GM10847 (cell line): Measurements from ENCODE around the gene WWP2.

Experiments
- POLR2A ChIP-seq: IDR thresholded peaks from 2 replicates; pipeline ENCODE4 v1.6.1; 2011; ENCODE audit not compliant: insufficient read length; ENCODE audit errors: extremely low read depth

WWP2 gene

DNA sequence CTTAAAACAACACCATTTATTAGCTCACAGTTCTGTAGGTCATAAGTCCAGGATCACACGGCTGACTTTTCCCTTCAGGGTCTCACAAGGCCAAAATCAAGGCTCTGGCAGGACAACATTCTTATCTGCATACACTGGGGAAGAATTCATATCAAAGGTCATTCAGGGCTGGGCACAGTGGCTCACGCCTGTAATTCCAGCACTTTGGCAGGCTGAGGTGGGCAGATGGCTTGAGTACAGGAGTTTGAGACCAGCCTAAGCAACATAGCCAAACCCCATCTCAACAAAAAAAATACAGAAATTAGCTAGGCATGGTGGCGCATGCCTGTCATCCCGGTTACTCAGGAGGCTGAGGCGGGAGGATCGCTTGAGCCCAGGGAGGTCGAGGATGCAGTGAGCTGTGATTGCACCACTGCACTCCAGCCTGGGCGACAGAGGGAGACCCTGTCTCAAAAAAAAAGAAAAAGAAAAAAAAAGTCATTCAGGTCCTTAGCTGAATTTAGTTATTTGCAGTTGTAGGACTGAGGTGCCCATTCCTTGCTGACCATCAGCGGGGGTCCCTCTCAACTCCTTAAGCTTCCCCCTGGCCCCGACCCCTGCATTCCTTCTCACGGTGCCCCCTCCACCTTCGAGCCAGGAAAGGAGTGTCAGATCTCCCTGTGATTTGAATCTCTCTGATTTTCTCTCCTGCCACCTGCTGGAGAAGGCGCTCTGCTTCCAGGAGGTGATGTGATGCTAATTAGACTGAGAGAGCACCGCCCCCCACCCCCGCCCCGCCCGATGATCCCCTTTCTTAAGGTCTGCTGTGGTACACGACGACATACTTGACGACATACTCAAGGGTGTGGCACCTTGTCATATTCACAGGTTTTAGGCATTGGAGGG is 97.2 kb downstream of the WWP2 start:
- no peak for TF ChIP-seq POLR2A

DNA sequence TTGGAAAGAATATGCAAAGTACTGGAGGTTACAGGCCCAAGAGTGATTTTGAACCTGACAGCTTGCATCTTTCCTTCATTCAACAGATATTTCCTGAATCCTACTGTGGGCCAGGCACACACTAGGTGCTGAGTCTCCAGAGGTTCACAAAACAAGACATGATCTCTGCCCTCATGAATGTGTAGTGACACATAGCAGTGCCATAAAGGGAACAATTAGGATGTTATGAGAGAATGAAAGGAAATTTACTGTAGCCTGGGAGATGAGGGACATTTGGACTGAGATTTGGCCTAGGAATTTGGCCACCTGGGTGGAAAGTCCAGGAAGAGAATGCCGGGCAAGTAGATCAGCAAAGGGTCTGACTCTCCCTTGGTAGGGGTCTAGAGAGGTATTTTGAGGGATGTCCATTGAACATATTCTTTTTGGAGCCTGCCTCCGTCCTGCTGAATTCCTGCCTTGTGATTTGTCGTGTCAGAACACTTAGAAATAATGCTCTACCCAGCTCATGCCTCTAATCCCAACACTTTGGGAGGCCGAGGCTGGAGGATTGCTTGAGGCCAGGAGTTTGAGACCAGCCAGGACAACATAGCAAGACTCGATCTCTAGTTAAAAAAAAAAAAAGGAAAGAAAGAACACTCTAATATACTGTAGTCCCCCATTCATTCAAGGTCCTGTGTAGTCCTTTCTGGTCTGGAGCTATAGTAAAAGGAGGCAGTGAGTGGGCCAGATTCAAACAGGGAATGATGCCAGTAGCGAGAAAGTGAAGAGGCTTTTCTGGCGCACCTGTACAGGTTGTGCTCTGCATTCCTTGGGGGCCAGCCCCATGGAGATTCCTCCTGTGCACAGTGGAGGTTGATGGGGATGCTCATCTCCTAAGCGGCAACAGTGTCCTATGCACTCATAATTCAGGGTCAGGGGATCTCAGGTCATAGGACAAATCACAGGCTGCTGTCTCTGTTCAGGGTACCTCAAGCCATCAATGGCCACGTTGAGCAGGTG is 98.4 kb downstream of the WWP2 start:
- no peak for TF ChIP-seq POLR2A

DNA sequence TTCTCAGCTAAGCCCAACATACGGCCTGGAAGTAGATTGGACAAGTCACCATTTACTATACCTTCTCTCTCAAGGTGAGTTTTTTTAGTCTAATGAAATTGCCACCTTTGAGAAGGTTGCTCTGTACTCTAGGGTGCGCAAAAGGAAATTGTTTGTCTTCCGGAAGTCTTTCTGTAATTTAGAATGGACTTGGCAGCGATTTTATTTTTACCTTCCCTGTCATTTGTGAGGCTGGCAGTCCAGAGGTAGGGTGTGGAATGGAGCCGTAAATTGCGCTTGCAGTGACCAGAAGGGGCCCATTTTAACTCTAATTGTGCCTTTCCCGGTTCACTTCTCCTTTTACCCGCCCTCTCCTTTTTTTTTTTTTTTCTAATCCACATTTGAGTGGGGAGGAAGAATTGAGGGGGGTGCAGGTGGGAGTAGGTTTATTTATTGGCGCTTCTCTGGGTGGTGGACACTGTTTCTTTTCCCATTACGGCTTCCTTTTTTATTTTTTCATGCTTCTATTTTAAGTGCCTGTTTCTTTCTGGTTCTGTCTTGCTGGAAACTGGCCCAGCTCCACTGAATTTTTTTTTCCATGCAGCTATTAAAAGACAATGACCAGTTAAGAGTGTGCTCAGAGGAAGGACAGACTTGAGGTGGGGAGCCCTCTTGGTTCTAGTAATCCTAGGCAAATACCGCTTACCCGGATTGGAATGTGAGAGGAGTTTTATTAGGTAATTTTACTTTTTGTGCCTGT is 99.3 kb downstream of the WWP2 start:
- no peak for TF ChIP-seq POLR2A

DNA sequence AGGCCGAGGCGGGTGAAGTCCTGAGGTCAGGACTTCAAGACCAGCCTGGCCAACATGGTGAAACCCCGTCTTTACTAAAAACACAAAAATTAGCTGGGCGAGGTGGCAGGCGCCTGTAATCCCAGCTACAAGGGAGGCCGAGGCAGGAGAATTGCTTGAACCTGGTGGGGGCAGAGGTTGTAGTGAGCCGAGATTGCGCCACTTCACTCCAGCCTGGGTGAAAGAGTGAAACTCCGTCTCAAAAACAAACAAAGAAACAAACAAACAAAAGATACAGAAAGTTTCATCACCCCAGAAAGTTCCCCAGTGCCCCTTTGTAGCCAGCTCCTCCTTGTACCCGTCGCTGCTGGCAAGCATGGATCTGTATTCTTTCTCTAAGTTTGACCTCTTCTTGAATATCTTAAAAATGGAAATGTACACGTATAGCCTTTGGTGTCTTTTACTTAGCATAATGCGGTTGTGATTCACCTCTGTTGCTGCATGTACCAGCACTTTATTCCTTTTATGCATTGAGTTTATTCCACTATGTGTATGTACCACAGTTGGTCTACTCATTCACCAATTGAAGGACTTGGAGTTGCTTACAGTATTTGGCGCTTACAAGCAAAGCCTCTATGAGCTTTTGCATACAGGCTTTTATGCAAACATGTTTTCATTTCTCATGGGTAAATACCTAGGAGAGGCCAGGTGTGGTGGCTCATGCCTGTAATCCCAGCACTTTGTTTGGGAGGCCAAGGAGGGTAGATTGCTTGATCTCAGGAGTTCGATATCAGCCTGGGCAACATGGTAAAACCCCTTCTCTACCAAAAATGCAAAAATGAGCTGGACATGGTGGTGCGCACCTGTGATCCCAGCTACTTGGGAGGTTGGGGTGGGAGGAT is 101.5 kb downstream of the WWP2 start:
- TF ChIP-seq POLR2A, result no peak

DNA sequence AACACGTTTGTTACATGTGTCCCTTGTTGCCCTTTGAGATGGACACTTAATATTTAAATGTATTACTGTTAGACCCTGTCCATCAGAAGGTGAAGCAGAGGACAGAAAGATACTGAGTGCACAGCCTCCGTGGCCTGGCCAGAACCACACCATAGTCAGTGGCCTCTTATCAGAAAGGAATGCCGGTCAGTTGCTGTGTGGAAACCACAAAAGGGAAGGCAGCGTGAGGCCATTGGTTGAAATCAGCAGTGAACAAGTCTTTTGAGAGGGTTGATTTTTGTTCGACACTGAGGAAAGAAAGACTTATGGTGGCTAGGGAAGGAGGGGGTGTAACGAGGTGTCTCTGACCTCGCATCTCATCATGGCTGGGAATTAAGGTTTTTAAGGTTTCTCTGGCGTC is 103.6 kb downstream of the WWP2 start:
- TF ChIP-seq POLR2A, result no peak

DNA sequence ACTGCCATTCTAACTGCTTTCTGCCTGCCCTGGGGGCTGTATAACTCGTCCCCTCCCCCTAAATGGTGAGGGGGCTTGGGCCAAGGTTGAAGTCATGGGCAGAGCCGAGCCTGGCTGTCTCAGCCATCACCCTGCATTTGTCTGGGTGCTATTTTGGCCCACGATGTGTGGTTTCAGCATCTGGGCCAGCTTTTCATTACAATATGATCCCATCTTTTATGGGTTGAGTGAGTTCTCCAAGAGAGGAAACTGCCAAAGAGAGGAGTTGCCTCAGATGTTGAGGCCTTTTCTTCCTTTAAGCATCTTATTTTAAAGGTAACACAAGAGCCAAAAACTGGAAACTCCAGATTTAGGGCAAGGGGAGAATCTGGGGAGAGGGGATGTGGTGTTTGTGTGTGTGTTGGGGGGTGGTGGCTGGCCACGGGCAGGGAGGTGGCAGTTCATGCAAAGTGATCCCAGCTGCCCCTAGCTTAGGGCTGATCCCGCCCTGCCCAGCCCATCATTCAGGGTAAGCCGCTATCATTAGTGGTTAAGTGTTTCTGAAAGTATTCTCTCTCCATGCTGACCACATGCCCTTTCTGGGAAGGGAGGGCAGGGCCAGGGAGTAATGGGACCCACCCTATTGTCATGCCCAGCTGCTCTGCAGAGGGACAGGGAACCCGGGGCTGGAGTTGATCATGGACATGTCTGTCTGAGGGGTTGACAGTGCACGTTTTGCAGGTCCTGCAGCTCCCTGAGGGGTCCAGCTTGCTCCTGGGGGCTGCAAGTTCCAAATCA is 105.8 kb downstream of the WWP2 start:
- TF ChIP-seq POLR2A, result no peak

DNA sequence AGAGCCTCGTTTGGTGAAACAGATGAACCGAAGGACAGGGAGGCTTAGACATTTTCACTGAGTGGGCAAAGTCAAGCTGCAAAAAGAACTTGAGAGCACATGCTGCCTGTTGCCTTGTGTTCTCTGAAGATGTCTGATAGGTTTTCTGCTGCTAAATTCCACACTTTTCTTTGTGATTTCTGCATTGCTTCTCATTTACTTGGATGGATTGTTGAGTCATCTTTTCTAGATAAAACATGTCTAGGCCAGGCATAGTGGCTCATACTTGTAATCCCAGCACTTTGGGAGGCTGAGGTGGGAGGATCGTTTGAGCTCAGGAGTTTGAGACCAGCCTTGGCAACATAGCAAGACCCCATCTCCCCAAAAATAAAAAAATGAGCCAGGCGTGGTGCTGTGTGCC is 108.6 kb downstream of the WWP2 start:
- no peak for TF ChIP-seq POLR2A

DNA sequence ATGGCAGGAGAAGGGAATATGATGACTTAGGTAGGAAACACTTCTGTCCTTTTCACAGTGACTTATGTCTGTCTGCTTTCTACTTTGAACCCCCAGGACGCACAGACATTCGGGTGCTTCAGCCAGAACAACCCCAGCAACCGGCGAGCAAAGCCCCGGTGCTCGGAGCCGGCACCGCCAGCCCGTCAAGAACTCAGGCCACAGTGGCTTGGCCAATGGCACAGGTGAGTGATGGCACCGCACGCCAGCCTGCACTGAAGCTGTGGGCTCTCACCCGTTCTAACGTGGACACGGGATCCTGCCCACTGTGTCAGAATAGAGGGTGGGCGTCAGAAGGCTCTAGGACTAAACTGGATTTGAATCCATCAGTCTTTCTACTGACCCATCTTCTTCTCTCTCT is 109.6 kb downstream of the WWP2 start:
- no peak for TF ChIP-seq POLR2A

DNA sequence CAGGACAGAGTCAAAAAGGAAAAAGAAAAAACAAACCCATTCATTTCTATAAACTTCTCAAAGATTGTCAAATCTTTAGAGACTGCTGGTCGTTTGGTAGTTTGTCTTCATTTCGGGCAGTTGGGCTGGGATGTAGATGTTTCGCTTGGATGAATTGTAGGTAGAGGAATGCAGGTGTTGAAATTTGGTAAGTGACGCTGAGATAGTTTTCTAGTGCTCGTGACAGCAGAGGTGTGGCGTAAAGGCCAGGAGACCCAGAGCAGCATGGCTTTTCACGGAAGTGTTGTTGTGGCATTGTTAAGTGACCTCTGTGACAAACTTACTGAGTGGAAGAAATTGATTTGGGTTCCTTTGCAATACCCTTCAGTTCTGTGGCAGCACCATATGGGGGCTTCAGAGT is 110.8 kb downstream of the WWP2 start:
- TF ChIP-seq POLR2A, result no peak

DNA sequence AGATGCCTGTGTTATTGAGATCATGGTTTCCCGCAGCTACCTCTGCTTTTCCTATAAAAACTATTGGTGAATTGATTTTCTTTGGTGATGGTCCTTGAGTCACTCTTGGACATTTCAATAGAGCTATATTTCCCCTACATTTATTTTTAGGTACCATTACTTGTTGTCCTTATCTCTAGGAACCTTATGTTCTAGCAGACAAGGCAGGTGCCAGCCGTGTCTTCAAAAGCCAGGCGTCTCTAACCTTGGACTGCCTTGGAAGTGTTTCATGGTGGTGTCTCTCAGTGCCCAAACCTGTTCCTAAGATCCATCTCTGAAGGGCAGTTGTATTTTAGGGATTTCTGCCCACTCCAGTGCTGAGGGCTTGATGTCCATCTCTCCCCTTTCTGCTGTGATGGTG is 111.7 kb downstream of the WWP2 start:
- no peak for TF ChIP-seq POLR2A

DNA sequence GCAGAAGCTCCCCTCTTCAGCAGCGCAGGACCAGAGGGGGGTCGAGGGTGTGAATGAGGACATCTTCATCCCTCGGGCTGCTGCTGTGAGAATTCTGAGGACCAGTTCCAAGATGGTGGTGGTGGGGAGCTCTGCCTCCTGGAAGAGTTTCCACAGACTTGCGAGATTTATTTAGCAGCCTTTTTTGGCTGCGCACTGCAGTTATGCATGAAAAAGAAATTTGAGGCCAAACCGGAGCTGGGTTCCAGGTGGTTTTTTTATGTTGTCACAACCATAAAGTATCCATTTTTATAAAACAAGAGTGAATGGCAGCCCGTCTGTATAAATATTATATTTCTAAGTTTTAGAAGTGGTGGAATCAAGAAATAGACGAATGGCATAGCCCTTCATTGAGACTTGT is 112.1 kb downstream of the WWP2 start:
- no peak for TF ChIP-seq POLR2A

DNA sequence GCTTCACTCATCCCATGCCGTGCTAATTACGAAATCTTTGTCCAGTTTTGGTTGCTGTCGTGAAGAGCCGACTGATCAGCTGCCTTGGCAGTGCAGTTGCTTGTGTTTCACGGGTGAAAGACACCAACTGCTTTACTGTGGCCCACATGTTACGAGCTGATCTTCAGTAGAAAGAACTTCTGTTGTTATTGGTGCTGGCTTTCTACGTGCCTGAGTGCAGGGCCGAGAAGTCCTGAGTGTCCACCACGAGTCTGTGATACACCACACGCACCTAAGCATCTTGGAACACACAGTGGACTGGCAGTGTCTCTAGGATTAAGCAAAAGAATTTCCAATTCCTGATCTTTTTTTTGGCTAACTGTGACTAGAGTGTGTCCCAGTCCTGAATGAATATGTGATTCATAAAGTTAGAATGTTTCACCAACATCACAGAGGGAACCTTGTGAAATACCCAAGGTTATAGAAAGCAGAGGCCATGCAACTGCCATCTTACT is 118.6 kb downstream of the WWP2 start:
- no peak for TF ChIP-seq POLR2A

DNA sequence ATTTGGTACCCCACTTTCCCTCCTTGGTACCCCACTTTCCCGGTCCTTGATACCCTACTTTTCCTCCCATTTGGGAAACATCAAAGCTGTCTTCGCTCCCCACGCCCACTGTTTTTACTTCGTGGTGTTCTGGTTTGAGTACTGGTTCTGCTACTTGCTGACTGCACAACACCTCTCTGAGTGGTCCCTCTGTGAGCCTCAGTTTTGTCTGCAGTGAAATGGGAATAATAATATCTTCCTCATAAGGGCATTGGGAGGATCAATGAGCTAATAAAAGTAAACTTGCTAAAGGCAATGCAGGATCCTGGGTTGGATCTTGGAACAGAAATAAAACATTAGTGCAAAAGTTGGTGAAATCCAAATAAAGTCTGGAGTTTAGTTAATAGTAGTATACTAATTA is 119.0 kb downstream of the WWP2 start:
- TF ChIP-seq POLR2A, result no peak
